Measurements from ENCODE around the gene POLR1E. TPM values are rescaled to one million over a fixed set of nuclear protein-coding genes. Genes with fewer than 3 reads are reported as not detected.

Gene POLR1E, protein sequence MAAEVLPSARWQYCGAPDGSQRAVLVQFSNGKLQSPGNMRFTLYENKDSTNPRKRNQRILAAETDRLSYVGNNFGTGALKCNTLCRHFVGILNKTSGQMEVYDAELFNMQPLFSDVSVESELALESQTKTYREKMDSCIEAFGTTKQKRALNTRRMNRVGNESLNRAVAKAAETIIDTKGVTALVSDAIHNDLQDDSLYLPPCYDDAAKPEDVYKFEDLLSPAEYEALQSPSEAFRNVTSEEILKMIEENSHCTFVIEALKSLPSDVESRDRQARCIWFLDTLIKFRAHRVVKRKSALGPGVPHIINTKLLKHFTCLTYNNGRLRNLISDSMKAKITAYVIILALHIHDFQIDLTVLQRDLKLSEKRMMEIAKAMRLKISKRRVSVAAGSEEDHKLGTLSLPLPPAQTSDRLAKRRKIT
- total RNA-seq: 10 to 100 TPM; 17.6 to 22.5 (median 21.8) TPM
- 10 to 100 TPM; 12.1 to 21.6 (median 18.1) TPM for polyA plus RNA-seq
- long read RNA-seq, donor 1, transcript POLR1E-202 (12 exons, 1,868 nt): major isoform, 12 of 15 reads
- long read RNA-seq, donor 1, partial matches to known transcripts: 0 of 15 reads
- long read RNA-seq, donor 1, other reads (novel, unspliced or antisense): 1 of 15 reads
- long read RNA-seq, donor 2, transcript POLR1E-202 (12 exons, 1,868 nt): major isoform, 25 of 27 reads
- long read RNA-seq, donor 2, partial matches to known transcripts: 1 of 27 reads
- long read RNA-seq, donor 2, other reads (novel, unspliced or antisense): 1 of 27 reads

DNA sequence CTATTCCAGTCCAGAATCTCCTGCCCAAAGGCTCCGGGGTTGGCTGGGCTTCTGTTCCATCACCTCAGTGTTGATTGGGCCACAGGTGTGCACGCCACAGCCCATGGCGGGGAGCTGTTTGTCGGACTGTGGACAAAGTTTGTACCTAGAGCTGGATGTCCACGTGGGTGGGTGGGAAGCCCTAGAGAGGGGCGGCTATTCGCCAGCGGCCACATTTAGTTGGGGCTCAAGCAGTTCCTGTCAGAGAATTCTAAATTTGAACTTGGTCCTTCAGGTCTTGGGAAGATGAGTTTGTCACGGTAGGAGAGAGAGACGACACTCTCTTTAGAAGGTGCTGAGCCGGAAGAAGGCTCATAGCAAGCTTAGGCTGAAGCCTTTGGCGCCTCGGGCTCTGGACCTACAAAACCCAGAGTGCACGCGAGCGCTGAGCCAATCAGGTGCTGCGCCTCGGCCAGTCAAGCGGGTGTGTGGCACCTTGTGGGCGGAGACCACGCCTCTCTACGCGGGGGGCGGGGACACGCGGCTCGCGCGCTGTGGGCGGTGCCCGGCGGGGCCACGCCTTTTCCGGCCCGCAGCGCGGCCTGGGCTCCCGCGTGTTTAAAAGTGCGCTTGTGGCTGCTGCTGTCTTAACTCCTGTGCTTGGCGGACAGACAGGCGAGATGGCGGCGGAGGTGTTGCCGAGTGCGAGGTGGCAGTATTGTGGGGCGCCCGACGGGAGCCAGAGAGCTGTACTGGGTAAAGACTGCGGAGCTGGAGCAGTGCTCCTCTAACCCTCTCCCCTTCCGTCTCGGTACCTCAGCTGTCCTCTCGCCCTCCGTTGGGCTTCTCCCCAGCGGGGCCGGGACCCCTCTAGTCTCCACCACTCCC, at the start of gene POLR1E:
TSS of gene POLR1E (plus strand) at position 560 of the 867 bp plus-strand sequence. CDS start at position 660, 100 bp downstream.
- TF ChIP-seq CTCF (IDR thresholded peaks at IDR 0.05): no peak
- Histone ChIP-seq H3K36me3 (ENCODE audit: insufficient read depth in 1 of 2, low read depth in 1 of 2) (peaks cover 0 to 28% of the 10 kb centered on the region in 2 donors), H3K9me3 (no peaks in the 10 kb centered on the region), H3K27me3 (ENCODE audit: insufficient read depth in 3 of 3, low read length in 2 of 3) (no peaks in the 10 kb centered on the region), H3K27ac (peak within 1 kb of the TSS; percentile 92), H3K4me3 (peak within 1 kb of the TSS; percentile 85), H3K4me1 (peaks cover 11% of the 10 kb centered on the region)
- WGBS, 3 donors: 4 to 5% (median 4%) methylated on average over 50 to 56 of the region's 56 CpGs
- peak; percentile 98 to 100 (median 99) for ATAC-seq
- peak; percentile 94 to 97 for DNase-seq
- intact Hi-C loops (cut with DNase I): loop anchor here (5.0 to 10.0 kb wide), 4 partner anchors 52 to 909 kb away; partner anchors contain the start of genes ALDH1B1 (in 1 of the 2), EXOSC3 (in 1 of the 2) and FBXO10 (in 1 of the 2)

- no peak for DNase-seq
- Histone ChIP-seq H3K9me3 (no peaks in the 10 kb centered on the region), H3K27me3 (ENCODE audit: insufficient read depth in 3 of 3, low read length in 2 of 3) (no peaks in the 10 kb centered on the region), H3K36me3 (ENCODE audit: insufficient read depth in 1 of 2, low read depth in 1 of 2) (peaks cover 9 to 92% of the 10 kb centered on the region in 2 donors), H3K4me3 (no peak overlapping the region), H3K4me1 (peaks cover 21% of the 10 kb centered on the region), H3K27ac (peak overlapping the region; percentile 13)
- ATAC-seq: no peak
- WGBS, 3 donors: 41 to 56% (median 42%) methylated on average over 5 of the region's 5 CpGs
- intact Hi-C loops (cut with DNase I): no loop called here
- TF ChIP-seq CTCF (IDR thresholded peaks at IDR 0.05): no peak
Observed at GRCh38 chr9:37436540-37436939, 49.2 kb upstream of the POLR1E start.

DNA sequence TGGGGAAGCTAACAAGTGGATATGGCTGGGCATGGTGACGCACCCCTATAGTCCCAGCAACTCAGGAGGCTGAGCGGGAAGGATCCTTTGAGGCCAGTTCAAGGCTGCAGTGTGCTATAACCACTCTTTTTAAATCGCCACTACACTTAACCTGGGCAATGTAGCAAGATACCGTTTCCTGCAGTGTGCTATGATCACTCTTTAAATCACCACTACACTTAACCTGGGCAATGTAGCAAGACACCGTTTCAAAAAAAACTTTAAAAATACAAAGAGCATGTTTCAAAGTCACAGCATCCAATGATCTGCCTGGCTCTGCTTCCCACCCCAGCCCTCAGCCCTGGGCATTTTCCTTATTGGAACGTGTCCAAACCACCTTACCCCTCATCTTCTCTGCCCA, 48.7 kb upstream of the POLR1E start:
- no peak for DNase-seq
- intact Hi-C loops (cut with DNase I): no loop called here
- Histone ChIP-seq H3K4me3 (no peak overlapping the region), H3K27ac (peak overlapping the region; percentile 66), H3K9me3 (no peaks in the 10 kb centered on the region), H3K4me1 (peaks cover 21% of the 10 kb centered on the region), H3K27me3 (ENCODE audit: insufficient read depth in 3 of 3, low read length in 2 of 3) (no peaks in the 10 kb centered on the region), H3K36me3 (ENCODE audit: insufficient read depth in 1 of 2, low read depth in 1 of 2) (peaks cover 9 to 92% of the 10 kb centered on the region in 2 donors)
- TF ChIP-seq CTCF (IDR thresholded peaks at IDR 0.05): no peak
- 82 to 93% (median 84%) methylated on average over 6 of the region's 6 CpGs for WGBS, 3 donors
- peak in 1 of 4 donors; percentile 4 for ATAC-seq

DNA sequence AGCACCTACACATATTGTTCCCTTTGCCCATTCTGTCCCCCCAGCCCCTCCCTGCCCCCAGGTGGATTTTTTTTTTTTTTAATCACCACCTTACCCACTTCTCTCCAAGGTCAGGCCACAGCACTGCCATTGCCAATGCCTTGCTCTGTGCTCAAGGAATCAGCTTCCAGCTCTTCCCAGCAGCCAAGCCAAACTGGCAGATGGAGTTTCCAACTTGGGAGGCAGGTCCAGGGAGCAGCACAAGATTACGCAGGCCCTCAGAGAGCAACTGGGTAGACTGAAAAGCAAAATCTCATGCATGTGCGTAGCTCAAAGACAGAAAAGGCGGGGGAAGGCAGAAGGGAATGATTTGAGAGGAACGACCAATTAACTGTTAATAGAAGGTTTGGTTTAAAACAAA, 48.1 kb upstream of the POLR1E start:
- Histone ChIP-seq H3K36me3 (ENCODE audit: insufficient read depth in 1 of 2, low read depth in 1 of 2) (peaks cover 9 to 93% of the 10 kb centered on the region in 2 donors), H3K4me1 (peaks cover 21% of the 10 kb centered on the region), H3K9me3 (no peaks in the 10 kb centered on the region), H3K27ac (peak overlapping the region; percentile 66), H3K4me3 (no peak overlapping the region), H3K27me3 (ENCODE audit: insufficient read depth in 3 of 3, low read length in 2 of 3) (no peaks in the 10 kb centered on the region)
- ATAC-seq (peak; percentile 78 to 91 (median 84)), DNase-seq (peak in 1 of 2 donors; percentile 67)
- 36 to 52% (median 37%) methylated on average over 4 of the region's 4 CpGs for WGBS, 3 donors
- intact Hi-C loops (cut with DNase I): no loop called here
- no peak for TF ChIP-seq CTCF (IDR thresholded peaks at IDR 0.05)
